HepG2 (cell line): ENCODE data around the gene POU2F1. TPM values are rescaled to one million over a fixed set of nuclear protein-coding genes. Genes with fewer than 3 reads are reported as not detected.

ENCODE experiments used
- ETS1 ChIP-seq: sonication (generic); formaldehyde crosslinking; IDR thresholded peaks from 2 replicates; pipeline ENCODE4 v1.4.0; 2020; ENCODE audit warnings: missing genetic modification reagents
- FOXK2 ChIP-seq: fragments of 450-650 bp; IDR thresholded peaks from 2 replicates; pipeline ENCODE4 v1.6.1; 2016
- HOMEZ ChIP-seq: IDR thresholded peaks from 2 replicates; pipeline ENCODE4 v1.6.1; 2016; ENCODE audit warnings: low read depth
- IRX3 ChIP-seq: sonication (generic); formaldehyde crosslinking; IDR thresholded peaks from 2 replicates; pipeline ENCODE4 v1.8.1; 2023; ENCODE audit warnings: mild to moderate bottlenecking, low read depth, missing genetic modification reagents, borderline replicate concordance
- PRDM10 ChIP-seq: sonication (generic); formaldehyde crosslinking; IDR thresholded peaks from 2 replicates; pipeline ENCODE4 v1.4.0; 2020; ENCODE audit warnings: low read depth, missing genetic modification reagents
- REL ChIP-seq: sonication (generic); formaldehyde crosslinking; conservative IDR thresholded peaks from 2 replicates; pipeline ENCODE4 v1.8.0; 2022; ENCODE audit warnings: mild to moderate bottlenecking, missing genetic modification reagents, moderate library complexity
- SIN3B ChIP-seq: fragments of 150-350 bp; IDR thresholded peaks from 2 replicates; pipeline ENCODE4 v1.6.1; 2014; ENCODE audit warnings: low read length
- STAT6 ChIP-seq: sonication (generic); formaldehyde crosslinking; IDR thresholded peaks from 2 replicates; pipeline ENCODE4 v1.4.0; 2020; ENCODE audit warnings: missing genetic modification reagents, mild to moderate bottlenecking, borderline replicate concordance
- TAF15 ChIP-seq: fragments of 200-400 bp; formaldehyde crosslinking; IDR thresholded peaks from one replicate; pipeline ENCODE4 v1.6.1; 2018; ENCODE audit warnings: mild to moderate bottlenecking, low read depth, low read length; ENCODE audit not compliant: poor library complexity, severe bottlenecking
- U2AF1 ChIP-seq: fragments of 200-400 bp; formaldehyde crosslinking; optimal IDR thresholded peaks from 2 replicates; pipeline ENCODE3; 2017; ENCODE audit warnings: mild to moderate bottlenecking, low read depth, low read length
- ZFX ChIP-seq: sonication (generic); formaldehyde crosslinking; IDR thresholded peaks from 2 replicates; pipeline ENCODE4 v1.4.0; 2020; ENCODE audit warnings: mild to moderate bottlenecking, low read depth, missing genetic modification reagents, moderate library complexity
- ZMAT5 ChIP-seq: sonication (generic); formaldehyde crosslinking; IDR thresholded peaks from 2 replicates; pipeline ENCODE4 v1.5.0; 2020; ENCODE audit warnings: mild to moderate bottlenecking, low read depth, missing genetic modification reagents, borderline replicate concordance
- ZNF280D ChIP-seq: sonication (generic); formaldehyde crosslinking; IDR thresholded peaks from 2 replicates; pipeline ENCODE4 v1.5.1; 2020; ENCODE audit warnings: mild to moderate bottlenecking, missing genetic modification reagents
- ZNF317 ChIP-seq: sonication (generic); formaldehyde crosslinking; IDR thresholded peaks from 2 replicates; pipeline ENCODE4 v1.5.0; 2020; ENCODE audit warnings: mild to moderate bottlenecking, missing genetic modification reagents
- ZNF781 ChIP-seq: sonication (generic); formaldehyde crosslinking; IDR thresholded peaks from 2 replicates; pipeline ENCODE4 v1.5.1; 2020; ENCODE audit warnings: borderline replicate concordance, mild to moderate bottlenecking, missing genetic modification reagents; ENCODE audit errors: not compliant biosample characterization
- ZNF839 ChIP-seq: sonication (generic); formaldehyde crosslinking; IDR thresholded peaks from 2 replicates; pipeline ENCODE4 v1.4.0; 2020; ENCODE audit warnings: missing genetic modification reagents, mild to moderate bottlenecking, borderline replicate concordance
- polyA plus RNA-seq, 8 experiments: library from polyadenylated mRNA; depleted of rRNA in 3 of 8; stranded (reverse) in 7 of 8; unstranded in 1 of 8; fragments of >200 nt; fragmentation: Illumina TruSeq in 4 of 8; extraction: Trizol in 4 of 8; gene quantifications; 2 replicates each; pipeline versions ENCODE4 v1.2.1 to v1.2.3, GENCODE V29; 2011 to 2016; ENCODE audit warnings: low read depth in 4 of 8, missing spikeins in 1 of 8, mixed read lengths in 1 of 8; ENCODE audit not compliant: insufficient read depth in 1 of 8
- total RNA-seq, 5 experiments: library from RNA; depleted of rRNA; stranded (reverse); fragments of >200 nt; fragmentation: Illumina TruSeq; extraction: Trizol; gene quantifications; 2 replicates each; pipeline ENCODE4 v1.2.3, GENCODE V29; 2016; ENCODE audit warnings: low read depth in 1 of 5

The POU2F1 gene
- total and polyA plus RNA-seq, 2 of the 13 experiments (the other 11 are each of a cell fraction or from before 2014, with no cell fraction given): 10.2 to 13.0 TPM

GRCh38 chr1:167220537-167221125, at the start of gene POU2F1 (continued):
- no peak for TF ChIP-seq ETS1 (CRISPR knock-in tag)
- no peak for TF ChIP-seq ZMAT5 (CRISPR knock-in tag)
- no peak for TF ChIP-seq U2AF1
- TF ChIP-seq FOXK2: no peak
- TF ChIP-seq SIN3B: no peak
- no peak for TF ChIP-seq ZNF280D
- TF ChIP-seq ZNF781: no peak
- TF ChIP-seq IRX3 (CRISPR knock-in tag): no peak
- TF ChIP-seq ZFX (CRISPR knock-in tag): peak; percentile 16; the same call in 1 of the 2 replicates
- TF ChIP-seq REL (CRISPR knock-in tag): peak; percentile 50; the same call in 1 of the 2 replicates
- peak; percentile 11; the same call in 1 of the 2 replicates for TF ChIP-seq STAT6 (CRISPR knock-in tag)
- TF ChIP-seq TAF15: peak; percentile 1
- TF ChIP-seq PRDM10: no peak
- no peak for TF ChIP-seq ZNF317 (CRISPR knock-in tag)
- no peak for TF ChIP-seq HOMEZ (CRISPR knock-in tag)
- TF ChIP-seq ZNF839 (CRISPR knock-in tag): no peak
